IPS DF 6.9 (cell line): Measurements from ENCODE around the gene GLIPR1L2.

Source experiments
- DNase-seq: peaks from one replicate; pipeline ENCODE4 v3.0.0-alpha.2; 2013; ENCODE audit warnings: low read depth, low spot score
- H3K27ac ChIP-seq: one replicate; pipeline ENCODE4 v1.5.1; 2013; ENCODE audit warnings: low read length, control low read depth
- H3K27me3 ChIP-seq: 2 replicates; pipeline ENCODE4 v1.6.1; 2013; ENCODE audit warnings: mild to moderate bottlenecking, low read length; ENCODE audit not compliant: control insufficient read depth, insufficient read depth
- H3K36me3 ChIP-seq: 2 replicates; pipeline ENCODE4 v1.6.1; 2013; ENCODE audit warnings: low read length; ENCODE audit not compliant: control insufficient read depth, insufficient read depth
- H3K4me1 ChIP-seq: 2 replicates; pipeline ENCODE4 v1.6.1; 2013; ENCODE audit warnings: low read length; ENCODE audit not compliant: control insufficient read depth, insufficient read depth
- H3K4me3 ChIP-seq: 2 replicates; pipeline ENCODE4 v1.5.1; 2013; ENCODE audit warnings: mild to moderate bottlenecking, low read length
- H3K9me3 ChIP-seq: 2 replicates; pipeline ENCODE4 v1.6.1; 2013; ENCODE audit warnings: low read length, inconsistent platforms; ENCODE audit not compliant: control insufficient read depth, insufficient read depth
- WGBS: extraction: QIAGEN DNeasy Blood & Tissue Kit; methylation state at CpG from one replicate; pipeline ENCODE4 v1.1.7; 2013; ENCODE audit warnings: mixed read lengths, missing lambda C conversion rate; ENCODE audit not compliant: insufficient read length, insufficient coverage; 5-methylcytosine and 5-hydroxymethylcytosine counted together

Gene GLIPR1L2

GRCh38 chr12:75374971-75375370 lies 15.9 kb upstream of the GLIPR1L2 start:
- no peak for DNase-seq
- no peak overlapping the region for H3K27ac ChIP-seq
- no peaks in the 10 kb centered on the region for H3K27me3 ChIP-seq
- H3K9me3 ChIP-seq, result no peaks in the 10 kb centered on the region
- no peaks in the 10 kb centered on the region for H3K4me1 ChIP-seq
- H3K36me3 ChIP-seq, result no peaks in the 10 kb centered on the region
- no CpG with 5 or more reads among the region's 2 CpGs for WGBS
- no peak overlapping the region for H3K4me3 ChIP-seq

GRCh38 chr12:75378354-75378753 lies 12.5 kb upstream of the GLIPR1L2 start:
- no peak overlapping the region for H3K27ac ChIP-seq
- no peaks in the 10 kb centered on the region for H3K9me3 ChIP-seq
- H3K4me1 ChIP-seq, result no peaks in the 10 kb centered on the region
- H3K4me3 ChIP-seq, result no peak overlapping the region
- WGBS, result no CpG with 5 or more reads among the region's 1 CpG
- no peaks in the 10 kb centered on the region for H3K27me3 ChIP-seq
- no peak for DNase-seq
- no peaks in the 10 kb centered on the region for H3K36me3 ChIP-seq

GRCh38 chr12:75389061-75389460 lies 1.8 kb upstream of the GLIPR1L2 start:
- Histone ChIP-seq H3K27ac (no peak overlapping the region), H3K36me3 (no peaks in the 10 kb centered on the region), H3K9me3 (no peaks in the 10 kb centered on the region), H3K27me3 (no peaks in the 10 kb centered on the region), H3K4me3 (no peak overlapping the region), H3K4me1 (no peaks in the 10 kb centered on the region)
- WGBS, result no CpG with 5 or more reads among the region's 1 CpG
- DNase-seq, result no peak

GRCh38 chr12:75389706-75390105 lies 1.2 kb upstream of the GLIPR1L2 start:
- H3K36me3 ChIP-seq, result no peaks in the 10 kb centered on the region
- no peak overlapping the region for H3K27ac ChIP-seq
- no peaks in the 10 kb centered on the region for H3K4me1 ChIP-seq
- no CpG with 5 or more reads among the region's 1 CpG for WGBS
- H3K27me3 ChIP-seq, result no peaks in the 10 kb centered on the region
- no peaks in the 10 kb centered on the region for H3K9me3 ChIP-seq
- DNase-seq, result no peak
- no peak overlapping the region for H3K4me3 ChIP-seq

- peak; percentile 5 for DNase-seq
- Histone ChIP-seq H3K4me1 (no peaks in the 10 kb centered on the region), H3K4me3 (peak overlapping the region; percentile 19; the same call in 1 of the 2 replicates), H3K36me3 (no peaks in the 10 kb centered on the region), H3K27ac (no peak overlapping the region), H3K9me3 (no peaks in the 10 kb centered on the region), H3K27me3 (no peaks in the 10 kb centered on the region)
- whole genome bisulfite sequencing, result no CpG with 5 or more reads among the region's 6 CpGs
Measured at GRCh38 chr12:75390156-75390898, 562 bp upstream of the GLIPR1L2 start.

- Histone ChIP-seq H3K27ac (no peak overlapping the region), H3K27me3 (no peaks in the 10 kb centered on the region), H3K4me1 (no peaks in the 10 kb centered on the region), H3K9me3 (no peaks in the 10 kb centered on the region), H3K36me3 (no peaks in the 10 kb centered on the region), H3K4me3 (no peak overlapping the region)
- WGBS, result no CpG with 5 or more reads among the region's 1 CpG
- no peak for DNase-seq
Measured at GRCh38 chr12:75404231-75404630, 13.3 kb downstream of the GLIPR1L2 start.

- H3K4me1 ChIP-seq, result no peaks in the 10 kb centered on the region
- H3K27me3 ChIP-seq, result no peaks in the 10 kb centered on the region
- DNase-seq, result no peak
- H3K36me3 ChIP-seq, result no peaks in the 10 kb centered on the region
- no peak overlapping the region for H3K27ac ChIP-seq
- H3K9me3 ChIP-seq, result no peaks in the 10 kb centered on the region
- H3K4me3 ChIP-seq, result no peak overlapping the region
Measured at GRCh38 chr12:75407683-75408082, 16.8 kb downstream of the GLIPR1L2 start.

GRCh38 chr12:75409830-75410229 lies 18.9 kb downstream of the GLIPR1L2 start:
- Histone ChIP-seq H3K4me1 (no peaks in the 10 kb centered on the region), H3K27me3 (no peaks in the 10 kb centered on the region), H3K36me3 (no peaks in the 10 kb centered on the region), H3K4me3 (no peak overlapping the region), H3K27ac (no peak overlapping the region), H3K9me3 (no peaks in the 10 kb centered on the region)
- WGBS, result no CpG with 5 or more reads among the region's 2 CpGs
- DNase-seq, result no peak

- H3K36me3 ChIP-seq, result no peaks in the 10 kb centered on the region
- no peak for DNase-seq
- H3K4me3 ChIP-seq, result no peak overlapping the region
- no peaks in the 10 kb centered on the region for H3K9me3 ChIP-seq
- WGBS, result no CpG with 5 or more reads among the region's 1 CpG
- H3K27ac ChIP-seq, result no peak overlapping the region
- H3K4me1 ChIP-seq, result no peaks in the 10 kb centered on the region
- H3K27me3 ChIP-seq, result no peaks in the 10 kb centered on the region
Measured at GRCh38 chr12:75414671-75415070, 23.8 kb downstream of the GLIPR1L2 start.

- Histone ChIP-seq H3K27me3 (no peaks in the 10 kb centered on the region), H3K9me3 (no peaks in the 10 kb centered on the region), H3K36me3 (no peaks in the 10 kb centered on the region), H3K4me3 (no peak overlapping the region), H3K4me1 (no peaks in the 10 kb centered on the region), H3K27ac (no peak overlapping the region)
- no peak for DNase-seq
- 100% methylated on average over 2 of the region's 2 CpGs for WGBS
Measured at GRCh38 chr12:75419841-75420240, 29.0 kb downstream of the GLIPR1L2 start.

- Histone ChIP-seq H3K27ac (no peak overlapping the region), H3K4me3 (no peak overlapping the region), H3K4me1 (no peaks in the 10 kb centered on the region), H3K36me3 (no peaks in the 10 kb centered on the region), H3K9me3 (peaks cover 2% of the 10 kb centered on the region), H3K27me3 (no peaks in the 10 kb centered on the region)
- no peak for DNase-seq
- WGBS, result no CpG with 5 or more reads among the region's 1 CpG
Measured at GRCh38 chr12:75427491-75427890, 36.6 kb downstream of the GLIPR1L2 start.
